HG03520 (cell line): Measurements from ENCODE around the gene TOGARAM1.

Experiments used
- ATAC-seq: cut with Tn5 transposase; IDR thresholded peaks from one replicate; pipeline ENCODE4 v1.9.1; 2021; ENCODE audit warnings: mild to moderate bottlenecking, moderate library complexity; ENCODE audit not compliant: unreplicated experiment

The TOGARAM1 gene

DNA sequence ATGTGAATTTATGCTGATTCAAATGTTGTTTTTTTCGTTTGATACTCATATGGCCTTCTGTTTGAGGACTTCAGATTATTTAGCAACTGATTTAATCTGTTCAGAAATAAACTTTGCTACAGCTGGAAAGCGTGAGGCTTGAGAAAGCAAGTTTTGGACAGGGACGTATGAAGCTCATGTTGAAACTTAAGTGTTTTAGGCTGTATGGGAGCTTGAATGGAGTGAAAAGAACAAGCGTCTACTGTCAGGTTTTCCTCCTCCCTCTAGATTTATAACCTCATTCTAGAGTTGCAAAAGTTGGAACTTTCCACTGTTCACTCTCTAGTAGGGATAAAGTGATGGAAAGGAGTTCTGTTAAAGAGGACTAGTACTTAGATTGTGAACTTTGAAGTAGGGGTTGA is 123.0 kb downstream of the TOGARAM1 start:
- ATAC-seq, result no peak

DNA sequence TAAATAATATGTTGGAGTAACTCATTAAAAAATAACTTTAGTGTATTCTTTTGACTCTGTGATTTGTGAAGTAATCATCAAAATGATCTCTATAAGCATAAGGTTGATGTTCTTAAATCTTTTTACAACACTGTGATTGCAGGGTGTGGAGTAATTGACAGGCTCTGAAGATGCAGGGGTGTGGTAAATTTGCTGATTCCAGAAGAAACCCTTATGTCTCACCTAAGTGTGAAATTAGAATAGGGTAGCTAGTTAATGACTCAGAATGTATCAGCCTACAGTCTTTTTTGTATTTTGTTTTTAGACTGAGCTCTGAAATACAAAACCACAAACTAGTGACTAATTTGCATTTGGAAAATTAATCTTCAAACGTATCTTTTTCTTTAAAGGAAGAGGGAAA is 127.8 kb downstream of the TOGARAM1 start:
- ATAC-seq, result peak; percentile 81

DNA sequence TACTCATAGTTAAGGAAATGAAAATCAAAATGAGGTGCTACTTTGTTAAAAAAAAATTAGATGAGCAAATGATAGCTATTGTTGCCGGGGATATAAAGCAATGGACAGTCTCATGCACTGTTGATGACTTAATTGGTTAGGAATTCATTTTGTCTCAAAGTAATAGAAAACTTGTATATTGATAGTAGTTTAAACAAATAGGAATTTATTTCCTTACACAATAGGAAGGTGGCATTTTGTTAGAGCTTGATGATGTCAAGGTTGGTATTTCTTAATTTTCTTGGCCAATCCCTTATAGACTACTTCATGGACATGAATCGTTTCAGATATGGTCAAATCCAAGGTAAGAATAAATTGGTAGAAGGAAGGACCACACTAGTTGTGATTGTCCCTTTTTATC is 129.7 kb downstream of the TOGARAM1 start:
- no peak for ATAC-seq

DNA sequence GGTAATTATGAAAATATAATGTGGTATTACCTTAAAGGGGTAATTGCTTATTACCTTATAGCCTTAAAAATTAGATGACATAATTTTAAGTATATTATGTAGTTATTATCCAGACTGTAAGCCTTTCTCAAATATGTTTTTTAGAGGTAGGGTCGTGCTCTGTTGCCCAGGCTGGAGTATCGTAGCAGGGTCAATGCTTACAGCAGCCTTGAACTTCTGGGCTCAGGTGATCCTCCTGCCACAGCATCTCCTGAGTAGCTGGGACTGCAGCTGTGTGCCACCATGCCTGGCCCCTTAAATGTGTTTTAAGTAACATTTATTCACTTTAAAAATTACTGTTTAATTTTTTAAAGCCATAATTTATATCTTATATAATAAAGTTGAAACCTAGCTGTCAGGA is 132.3 kb downstream of the TOGARAM1 start:
- no peak for ATAC-seq

DNA sequence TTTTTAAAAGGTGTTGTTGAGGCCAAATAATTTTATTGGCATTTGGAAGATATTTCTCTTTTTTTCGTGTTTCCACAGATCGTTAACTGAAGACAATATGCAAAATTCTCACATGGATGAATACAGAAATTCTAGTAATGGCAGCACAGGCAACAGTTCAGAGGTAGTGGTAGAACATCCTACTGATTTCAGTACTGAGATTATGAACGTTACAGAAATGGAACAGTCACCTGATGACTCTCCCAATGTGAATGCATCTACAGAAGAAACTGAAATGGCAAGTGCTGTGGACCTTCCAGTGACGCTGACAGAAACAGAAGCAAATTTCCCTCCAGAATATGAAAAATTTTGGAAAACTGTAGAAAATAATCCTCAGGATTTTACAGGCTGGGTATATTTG is 133.2 kb downstream of the TOGARAM1 start:
- no peak for ATAC-seq

DNA sequence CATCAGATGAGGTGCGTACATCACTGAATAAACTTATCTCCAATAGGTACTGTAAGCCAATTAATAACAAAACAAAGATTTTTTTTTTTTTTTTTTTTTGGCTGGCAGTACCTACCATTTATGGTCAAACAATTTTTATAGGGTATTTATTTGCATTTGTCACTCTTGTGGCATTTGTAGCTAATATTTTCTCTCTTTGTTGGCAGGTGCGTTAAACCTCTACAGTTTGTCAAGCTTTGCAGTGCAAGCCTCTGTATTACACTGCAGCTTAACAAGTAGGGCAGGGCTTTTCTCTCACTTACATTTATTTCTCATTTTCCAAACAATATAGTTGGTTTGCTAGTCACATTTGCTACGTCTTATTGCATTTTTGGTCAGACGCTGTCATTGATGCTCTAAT is 134.2 kb downstream of the TOGARAM1 start:
- ATAC-seq, result no peak

GRCh38 chr14:45103806-45104205 is 141.8 kb downstream of the TOGARAM1 start:
- ATAC-seq, result no peak

GRCh38 chr14:45104561-45104960 is 142.6 kb downstream of the TOGARAM1 start:
- ATAC-seq, result no peak

DNA sequence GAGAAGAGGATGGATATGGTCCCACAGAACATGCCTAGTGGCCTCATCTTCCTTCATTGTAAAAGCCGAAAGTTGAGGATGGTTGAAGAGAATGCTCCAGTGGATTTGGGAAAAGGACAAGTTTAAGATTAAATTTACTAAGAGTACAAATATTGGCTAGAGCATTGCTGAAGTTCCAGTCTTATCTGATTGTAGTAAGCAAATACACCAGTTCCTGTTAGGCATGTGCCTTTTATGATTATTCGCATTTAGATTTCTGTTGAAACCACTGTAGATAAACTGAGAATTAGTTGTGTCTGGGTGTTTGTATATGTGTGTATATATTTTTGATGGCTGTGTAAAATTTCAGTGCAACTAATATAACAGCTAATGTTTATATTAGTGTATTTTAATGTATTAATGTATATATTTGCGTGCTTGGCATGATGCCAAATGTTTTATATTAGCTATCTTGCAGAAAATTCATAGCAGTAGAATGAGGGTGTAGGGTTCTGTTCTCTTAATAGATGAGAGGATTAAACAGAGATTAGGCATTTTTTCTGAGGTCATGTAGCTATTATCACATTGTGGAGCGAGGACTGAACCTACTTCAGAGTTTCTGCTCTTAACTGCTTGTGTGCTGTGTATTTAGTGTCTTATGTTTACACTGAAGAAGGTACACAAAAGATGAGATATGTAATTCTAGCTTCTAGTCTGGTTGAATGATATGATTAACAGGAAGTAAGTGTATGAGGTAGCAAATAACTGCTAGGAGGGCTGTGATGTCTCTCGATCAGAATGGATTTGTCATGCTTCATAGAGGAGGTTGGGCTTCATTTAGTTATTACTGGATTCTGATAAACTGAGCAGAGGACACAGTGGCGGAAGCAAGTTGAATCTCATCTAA is 151.1 kb downstream of the TOGARAM1 start:
- ATAC-seq, result no peak

- no peak for ATAC-seq
Observed at GRCh38 chr14:45114327-45114726, 152.3 kb downstream of the TOGARAM1 start.

- no peak for ATAC-seq
Observed at GRCh38 chr14:45118594-45118993, 156.6 kb downstream of the TOGARAM1 start.

- no peak for ATAC-seq
Observed at GRCh38 chr14:45120096-45120495, 158.1 kb downstream of the TOGARAM1 start.

GRCh38 chr14:45123271-45123670 is 161.3 kb downstream of the TOGARAM1 start:
- ATAC-seq, result no peak
